Kidney (tissue), 14 donors: ENCODE results near the gene DLGAP4. TPM values are rescaled to one million over a fixed set of nuclear protein-coding genes. Genes with fewer than 3 reads are reported as not detected.

Source experiments
- DNase-seq, 5 donors: peaks; one replicate each; pipeline ENCODE4 v3.0.0-alpha.2; 2013 to 2020
- FAIRE-seq: peaks from 2 replicates; lab custom pipeline; 2012; peaks lifted over from hg19 to GRCh38; lab: Jason Lieb, UNC
- H3K27ac ChIP-seq, 2 donors: one replicate each; pipeline ENCODE4 v1.7.0; 2013; ENCODE audit warnings: low read depth in 2 of 2, low read length in 2 of 2, inconsistent platforms in 1 of 2
- H3K27me3 ChIP-seq: one replicate; pipeline ENCODE4 v1.7.1; 2013; ENCODE audit warnings: low read length, inconsistent platforms; ENCODE audit not compliant: control insufficient read depth, insufficient read depth
- H3K36me3 ChIP-seq, 3 donors: one replicate each; pipeline versions ENCODE4 v1.7.0 to v1.7.1; 2013; ENCODE audit warnings: low read length in 3 of 3, control low read depth in 1 of 3, inconsistent platforms in 1 of 3; ENCODE audit not compliant: insufficient read depth in 3 of 3, control insufficient read depth in 2 of 3
- H3K4me1 ChIP-seq, 3 donors: one replicate each; pipeline versions ENCODE4 v1.7.0 to v1.7.1; 2013; ENCODE audit warnings: low read length in 3 of 3, inconsistent platforms in 1 of 3, low read depth in 1 of 3; ENCODE audit not compliant: control insufficient read depth in 2 of 3, insufficient read depth in 2 of 3
- H3K4me3 ChIP-seq, 3 donors: one replicate each; pipeline versions ENCODE4 v1.7.0 to v1.8.1; 2013; ENCODE audit warnings: low read length in 3 of 3, control low read depth in 1 of 3, inconsistent platforms in 1 of 3
- H3K9ac ChIP-seq, 3 donors: one replicate each; pipeline versions ENCODE4 v1.7.0 to v1.7.1; 2013; ENCODE audit warnings: low read length in 3 of 3, control low read depth in 1 of 3, inconsistent platforms in 1 of 3
- H3K9me3 ChIP-seq, 3 donors: one replicate each; pipeline versions ENCODE4 v1.7.0 to v1.7.1; 2013; ENCODE audit warnings: low read length in 3 of 3, control low read depth in 1 of 3, inconsistent platforms in 1 of 3; ENCODE audit not compliant: control insufficient read depth in 2 of 3, insufficient read depth in 1 of 3
- intact Hi-C: fragments of 100-400 bp; cut with DNase I; formaldehyde crosslinking; loops from one replicate; pipeline ENCODE4 v1.11.1; 2022
- polyA plus RNA-seq: library from polyadenylated mRNA; stranded (reverse); fragments of 350-450 nt; fragmentation: Illumina TruSeq; extraction: RNeasy Lipid Tissue Mini Kit (QIAGEN cat#74804); gene quantifications from one replicate; pipeline ENCODE4 v1.2.3, GENCODE V29; 2014; ENCODE audit warnings: low read depth, low replicate concordance; ENCODE audit not compliant: insufficient read depth
- total RNA-seq: library from RNA; stranded (reverse); fragmentation: NEBNext Ultra II Directional; extraction: Animal tissue kit (Norgen Biotek cat#: 25700); gene quantifications from one replicate; pipeline ENCODE4 v1.2.1, GENCODE V29; 2021
- TF ChIP-seq, protein P1 (sequence below): IDR thresholded peaks from 3 replicates; pipeline ENCODE4 v1.5.1; 2012; ENCODE audit warnings: mild to moderate bottlenecking, moderate library complexity, borderline replicate concordance; ENCODE audit not compliant: insufficient read depth; ENCODE audit errors: extremely low read depth
- donor health status: control.
- donor health status: control.
- donor health status: control.
- donor health status: control.
- donor health status: control.
- donor health status: DM: yes; HTN: yes; CAD: no.
- donor health status: Normal renal cell carcinoma (clear cell type).

Gene DLGAP4
- total and polyA plus RNA-seq, 2 donors from 2014 or later, result 19.6 to 62.4 TPM

DNA sequence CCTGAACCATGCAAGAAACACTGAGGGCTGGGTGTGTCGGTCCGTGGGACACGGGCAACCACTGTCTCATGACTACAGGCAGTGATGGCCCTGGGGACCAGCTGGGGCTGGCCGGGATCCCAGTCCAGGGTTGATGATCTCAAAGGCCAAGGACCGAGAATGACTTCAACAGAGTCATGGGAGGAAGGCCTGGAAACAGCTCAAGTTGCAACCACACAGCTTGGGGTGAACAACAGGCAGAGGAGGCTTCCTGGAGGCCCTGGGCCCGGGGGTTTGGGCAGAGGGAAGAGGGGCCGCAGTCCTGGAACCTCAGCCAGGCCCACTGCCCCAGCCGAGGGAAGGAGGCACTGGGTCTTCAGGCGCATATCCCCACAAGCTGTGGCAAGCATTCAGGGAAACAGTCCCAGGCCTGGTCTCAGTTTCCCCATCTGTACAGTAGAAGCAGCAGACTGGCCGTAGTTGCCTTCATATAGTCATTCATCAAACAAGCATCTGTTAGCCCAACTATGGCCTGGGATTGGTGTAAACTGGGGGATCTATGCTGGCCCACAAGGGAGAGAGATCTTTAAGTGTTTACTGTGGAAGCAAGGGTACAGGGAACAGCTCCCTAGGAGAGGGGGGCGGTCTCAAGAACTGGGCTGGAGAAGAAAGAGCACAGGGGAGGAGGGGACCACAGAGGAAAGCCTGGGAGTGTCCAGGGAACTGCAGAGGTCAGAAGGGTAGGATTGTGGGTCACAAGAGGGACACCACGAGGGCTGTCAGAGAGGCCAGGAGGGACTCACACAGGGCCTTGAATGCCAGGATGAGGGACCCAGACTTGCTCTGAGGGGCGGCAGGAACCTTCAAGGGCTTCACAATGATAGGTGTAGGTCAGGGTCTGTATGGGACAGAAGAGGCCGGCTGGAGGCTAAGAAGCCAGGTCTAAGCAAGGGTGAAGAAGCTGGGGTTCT lies 237.3 kb downstream of the DLGAP4 start:
- peak overlapping the region in 2 of 3 donors; percentile 48 to 72 for H3K4me3 ChIP-seq
- peaks cover 0 to 24% (median 22%) of the 10 kb centered on the region in 3 donors for H3K4me1 ChIP-seq
- no peaks in the 10 kb centered on the region for H3K27me3 ChIP-seq
- TF ChIP-seq, protein P1, sequence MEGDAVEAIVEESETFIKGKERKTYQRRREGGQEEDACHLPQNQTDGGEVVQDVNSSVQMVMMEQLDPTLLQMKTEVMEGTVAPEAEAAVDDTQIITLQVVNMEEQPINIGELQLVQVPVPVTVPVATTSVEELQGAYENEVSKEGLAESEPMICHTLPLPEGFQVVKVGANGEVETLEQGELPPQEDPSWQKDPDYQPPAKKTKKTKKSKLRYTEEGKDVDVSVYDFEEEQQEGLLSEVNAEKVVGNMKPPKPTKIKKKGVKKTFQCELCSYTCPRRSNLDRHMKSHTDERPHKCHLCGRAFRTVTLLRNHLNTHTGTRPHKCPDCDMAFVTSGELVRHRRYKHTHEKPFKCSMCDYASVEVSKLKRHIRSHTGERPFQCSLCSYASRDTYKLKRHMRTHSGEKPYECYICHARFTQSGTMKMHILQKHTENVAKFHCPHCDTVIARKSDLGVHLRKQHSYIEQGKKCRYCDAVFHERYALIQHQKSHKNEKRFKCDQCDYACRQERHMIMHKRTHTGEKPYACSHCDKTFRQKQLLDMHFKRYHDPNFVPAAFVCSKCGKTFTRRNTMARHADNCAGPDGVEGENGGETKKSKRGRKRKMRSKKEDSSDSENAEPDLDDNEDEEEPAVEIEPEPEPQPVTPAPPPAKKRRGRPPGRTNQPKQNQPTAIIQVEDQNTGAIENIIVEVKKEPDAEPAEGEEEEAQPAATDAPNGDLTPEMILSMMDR, result no peak
- peak overlapping the region; percentile 91 to 94 for H3K27ac ChIP-seq
- peak overlapping the region in 2 of 3 donors; percentile 60 to 75 for H3K9ac ChIP-seq
- peaks cover 0 to 3% (median 0%) of the 10 kb centered on the region in 3 donors for H3K36me3 ChIP-seq
- DNase-seq (peak in 2 of 5 donors; percentile 39 to 94), FAIRE-seq (no peak)
- no peaks in the 10 kb centered on the region for H3K9me3 ChIP-seq
- intact Hi-C loops, result no loop called here

DNA sequence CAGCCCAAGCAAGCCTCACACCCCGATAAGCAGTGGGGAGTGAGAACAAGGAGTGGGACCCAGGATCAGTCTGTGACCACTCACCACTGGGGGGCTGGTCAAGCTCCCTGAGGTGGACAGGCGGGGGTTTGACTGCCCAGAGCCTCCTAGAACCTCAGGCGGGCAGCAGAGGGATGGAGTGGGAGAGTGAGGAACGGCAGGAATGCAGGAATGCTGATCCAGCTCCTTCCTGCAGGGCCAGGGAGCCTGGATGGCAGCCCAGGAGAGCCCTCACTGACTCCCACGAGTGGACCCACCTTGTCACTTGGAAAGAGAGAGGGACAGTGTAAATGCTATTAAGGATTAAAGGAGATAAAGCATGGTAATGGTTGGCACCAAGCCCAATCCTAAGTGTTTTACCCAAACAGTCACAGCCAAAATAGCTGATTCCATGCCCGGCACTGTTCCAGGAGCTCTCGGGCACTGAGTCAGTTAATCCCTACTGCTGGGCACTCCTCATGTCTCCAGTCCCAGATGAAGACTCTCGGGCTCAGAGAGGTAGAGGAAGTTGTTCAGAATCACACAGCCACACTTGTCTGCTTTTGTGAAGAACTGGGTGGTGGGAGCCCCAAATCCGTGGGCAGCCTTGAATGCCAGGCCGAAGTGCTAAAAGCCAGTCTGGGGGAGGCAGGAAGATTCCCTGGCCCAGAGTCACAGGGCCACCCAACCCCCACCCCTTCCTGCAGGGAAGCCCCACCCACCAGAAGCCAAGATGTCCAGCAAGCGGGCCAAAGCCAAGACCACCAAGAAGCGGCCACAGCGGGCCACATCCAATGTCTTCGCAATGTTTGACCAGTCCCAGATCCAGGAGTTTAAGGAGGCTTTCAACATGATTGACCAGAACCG lies 238.2 kb downstream of the DLGAP4 start:
- intact Hi-C loops, result no loop called here
- FAIRE-seq, result no peak
- H3K27me3 ChIP-seq, result no peaks in the 10 kb centered on the region
- H3K4me1 ChIP-seq, result peaks cover 0 to 25% (median 19%) of the 10 kb centered on the region in 3 donors
- H3K4me3 ChIP-seq, result peak overlapping the region in 1 of 3 donors; percentile 72
- no peaks in the 10 kb centered on the region for H3K9me3 ChIP-seq
- TF ChIP-seq, protein P1, result no peak
- DNase-seq, result peak in 1 of 5 donors; percentile 52
- peak overlapping the region in 1 of 2 donors; percentile 94 for H3K27ac ChIP-seq
- H3K9ac ChIP-seq, result peak overlapping the region in 1 of 3 donors; percentile 75
- peaks cover 0 to 3% (median 0%) of the 10 kb centered on the region in 3 donors for H3K36me3 ChIP-seq

DNA sequence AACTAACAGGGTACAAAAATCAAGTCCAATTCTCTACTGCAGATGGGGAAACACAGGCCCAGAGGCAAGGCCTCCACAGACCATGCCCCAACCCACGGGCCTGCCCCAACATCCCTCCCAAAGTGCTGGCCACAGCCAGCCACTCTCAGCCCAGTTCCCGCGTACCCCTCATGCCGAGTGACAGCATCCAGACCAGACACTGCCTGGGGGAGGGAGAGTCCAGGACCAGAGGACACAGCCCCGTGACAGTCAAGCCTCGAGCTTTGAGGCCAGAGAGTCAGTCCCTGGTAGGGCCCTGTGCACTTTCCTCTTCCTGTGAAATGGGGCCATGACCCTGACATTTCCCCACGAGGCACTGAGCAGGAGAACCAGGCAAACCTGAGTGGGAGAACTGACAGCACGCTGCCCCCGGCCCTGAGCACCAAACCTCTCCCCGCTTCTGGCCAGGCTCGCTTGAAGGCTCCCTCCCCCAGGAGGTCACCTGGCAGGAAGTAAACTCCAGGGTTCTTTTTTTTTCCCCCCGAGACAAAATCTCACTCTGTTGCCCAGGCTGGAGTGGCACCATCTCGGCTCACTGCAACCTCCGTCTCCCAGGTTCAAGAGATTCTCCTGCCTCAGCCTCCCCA lies 240.1 kb downstream of the DLGAP4 start:
- H3K9ac ChIP-seq, result no peak overlapping the region
- H3K4me3 ChIP-seq, result no peak overlapping the region
- no peaks in the 10 kb centered on the region for H3K9me3 ChIP-seq
- H3K27ac ChIP-seq, result no peak overlapping the region
- peaks cover 0 to 34% (median 18%) of the 10 kb centered on the region in 3 donors for H3K4me1 ChIP-seq
- peaks cover 0 to 3% (median 0%) of the 10 kb centered on the region in 3 donors for H3K36me3 ChIP-seq
- TF ChIP-seq, protein P1, result no peak
- no peaks in the 10 kb centered on the region for H3K27me3 ChIP-seq
- intact Hi-C loops, result no loop called here
- DNase-seq (peak in 1 of 5 donors; percentile 62), FAIRE-seq (no peak)
